SK-N-SH (cell line): ENCODE results near the gene SMIM28. TPM values are rescaled to one million over a fixed set of nuclear protein-coding genes. Genes with fewer than 3 reads are reported as not detected.

Experiments used
- CTCF ChIA-PET: fragments of 300-600, 350-600 bp; formaldehyde crosslinking; extraction: SDS; loops from one replicate; lab custom pipeline; 2021; lab: Yijun Ruan, JAX
- POLR2A ChIA-PET: fragments of 350-600 bp; sonication (Branson Sonifier 250); formaldehyde crosslinking; extraction: SDS; loops from one replicate; lab custom pipeline; 2020; ENCODE audit warnings: antibody characterized with exemption, inconsistent platforms; lab: Yijun Ruan, JAX
- DNase-seq: peaks from one replicate; pipeline ENCODE4 v3.0.0; 2012
- H2AFZ ChIP-seq: fragments of 200-600 bp; sonication (generic); 2 replicates; pipeline ENCODE4 v1.8.1; 2016; ENCODE audit warnings: antibody characterized with exemption, mild to moderate bottlenecking, low read depth
- H3F3A ChIP-seq: fragments of 200-600 bp; sonication (generic); replicated peaks from 2 replicates; pipeline ENCODE3; 2016; ENCODE audit warnings: antibody characterized with exemption, mild to moderate bottlenecking; ENCODE audit not compliant: insufficient read depth
- H3K27ac ChIP-seq, 2 experiments: fragments of 200-500 bp in 1 of 2; fragments of 200-600 bp in 1 of 2; sonication (Bioruptor generic) in 1 of 2; sonication (generic), shearing (Covaris generic) in 1 of 2; 2 replicates each; pipeline versions ENCODE4 v1.5.1 to v1.6.1; 2014 to 2016; ENCODE audit warnings: low read depth in 2 of 2, inconsistent platforms in 1 of 2, low read length in 1 of 2, mild to moderate bottlenecking in 1 of 2, mixed read lengths in 1 of 2
- H3K27me3 ChIP-seq: fragments of 200-600 bp; sonication (generic), shearing (Covaris generic); 2 replicates; pipeline ENCODE4 v1.6.1; 2016; ENCODE audit warnings: mixed run types; ENCODE audit not compliant: insufficient read depth
- H3K36me3 ChIP-seq, 2 experiments: fragments of 200-500 bp in 1 of 2; fragments of 200-600 bp in 1 of 2; sonication (Bioruptor generic) in 1 of 2; sonication (generic) in 1 of 2; replicated peaks in 1 of 2; 2 replicates each; pipeline versions ENCODE3 to v1.5.1; 2014 to 2016; ENCODE audit warnings: low read length in 1 of 2, mild to moderate bottlenecking in 1 of 2; ENCODE audit not compliant: insufficient read depth in 2 of 2, control insufficient read depth in 1 of 2
- H3K4me1 ChIP-seq, 2 experiments: fragments of 200-500 bp in 1 of 2; fragments of 200-600 bp in 1 of 2; sonication (Bioruptor generic) in 1 of 2; sonication (generic), shearing (Covaris generic) in 1 of 2; 2 replicates each; pipeline versions ENCODE4 v1.5.1 to v1.6.1; 2014 to 2016; ENCODE audit warnings: low read depth in 1 of 2, low read length in 1 of 2, mixed run types in 1 of 2; ENCODE audit not compliant: insufficient read depth in 2 of 2, control insufficient read depth in 1 of 2
- H3K4me2 ChIP-seq: fragments of 200-600 bp; sonication (generic), shearing (Covaris generic); 2 replicates; pipeline ENCODE4 v1.6.1; 2017; ENCODE audit warnings: mixed run types
- H3K4me3 ChIP-seq, 2 experiments: fragments of 200-500 bp in 1 of 2; fragments of 200-600 bp in 1 of 2; sonication (Bioruptor generic) in 1 of 2; sonication (generic), shearing (Covaris generic) in 1 of 2; 2 replicates each; pipeline versions ENCODE4 v1.5.1 to v1.8.1; 2014 to 2016; ENCODE audit warnings: low read depth in 2 of 2, inconsistent platforms in 1 of 2, low read length in 1 of 2, mild to moderate bottlenecking in 1 of 2, mixed read lengths in 1 of 2, moderate library complexity in 1 of 2
- H3K79me2 ChIP-seq: fragments of 200-600 bp; sonication (generic); 2 replicates; pipeline ENCODE4 v1.8.1; 2017; ENCODE audit warnings: mild to moderate bottlenecking; ENCODE audit not compliant: insufficient read depth
- H3K9ac ChIP-seq: fragments of 200-600 bp; sonication (generic); 2 replicates; pipeline ENCODE4 v1.6.1; 2017; ENCODE audit warnings: mixed run types
- H3K9me2 ChIP-seq: fragments of 200-600 bp; sonication (generic); 2 replicates; pipeline ENCODE4 v1.6.1; 2017; ENCODE audit warnings: mixed run types
- H3K9me3 ChIP-seq: fragments of 200-600 bp; sonication (generic); 2 replicates; pipeline ENCODE4 v1.6.1; 2017; ENCODE audit warnings: mixed run types, mild to moderate bottlenecking, moderate library complexity
- H4K20me1 ChIP-seq: fragments of 200-600 bp; sonication (generic); 2 replicates; pipeline ENCODE4 v1.6.1; 2017; ENCODE audit warnings: mild to moderate bottlenecking, mixed run types; ENCODE audit not compliant: insufficient read depth
- EZH2phosphoT487 ChIP-seq: fragments of 200-600 bp; sonication (generic); IDR thresholded peaks from 2 replicates; pipeline ENCODE4 v1.6.1; 2017; ENCODE audit warnings: low read depth, mixed run types, mild to moderate bottlenecking, antibody characterized with exemption, moderate library complexity, borderline replicate concordance
- FOXM1 ChIP-seq: IDR thresholded peaks from 2 replicates; pipeline ENCODE4 v1.4.0; 2012; ENCODE audit warnings: low read depth, mild to moderate bottlenecking
- GABPA ChIP-seq: IDR thresholded peaks from 2 replicates; pipeline ENCODE4 v1.4.0; 2012; ENCODE audit warnings: low read depth, mild to moderate bottlenecking
- JUND ChIP-seq: IDR thresholded peaks from 2 replicates; pipeline ENCODE4 v1.4.0; 2012
- MAX ChIP-seq: IDR thresholded peaks from 2 replicates; pipeline ENCODE4 v1.4.0; 2012; ENCODE audit warnings: low read depth
- MEF2A ChIP-seq: IDR thresholded peaks from 2 replicates; pipeline ENCODE4 v1.4.0; 2012; ENCODE audit warnings: low read depth, borderline replicate concordance
- NRF1 ChIP-seq: IDR thresholded peaks from 2 replicates; pipeline ENCODE4 v1.6.1; 2012; ENCODE audit warnings: low read depth, mild to moderate bottlenecking, low read length
- POLR2AphosphoS5 ChIP-seq: IDR thresholded peaks from 2 replicates; pipeline ENCODE4 v1.6.1; 2012; ENCODE audit warnings: low read depth, low read length
- RCOR1 ChIP-seq: fragments of 150-350 bp; IDR thresholded peaks from 2 replicates; pipeline ENCODE4 v1.6.1; 2017; ENCODE audit warnings: antibody characterized with exemption, low read length
- RXRA ChIP-seq: IDR thresholded peaks from 2 replicates; pipeline ENCODE4 v1.4.0; 2012; ENCODE audit warnings: low read depth, mild to moderate bottlenecking, borderline replicate concordance
- TEAD4 ChIP-seq: IDR thresholded peaks from 2 replicates; pipeline ENCODE4 v1.4.0; 2012; ENCODE audit warnings: mild to moderate bottlenecking, borderline replicate concordance; ENCODE audit not compliant: insufficient read depth
- WGBS: methylation state at CpG from one replicate; pipeline ENCODE4 v1.1.6; 2017; ENCODE audit warnings: low lambda C conversion rate; 5-methylcytosine and 5-hydroxymethylcytosine counted together
- polyA plus RNA-seq, 3 experiments: library from polyadenylated mRNA; depleted of rRNA; stranded (reverse); fragments of >200 nt; gene quantifications; 2 replicates each; pipeline ENCODE4 v1.2.3, GENCODE V29; 2012
- TF ChIP-seq, protein P1 (sequence below): fragments of 150-350 bp; IDR thresholded peaks from 2 replicates; pipeline ENCODE4 v1.6.1; 2017; ENCODE audit warnings: antibody characterized with exemption, low read length, low read depth, borderline replicate concordance
- TF ChIP-seq, protein P2 (sequence below): fragments of 200-600 bp; sonication (generic); IDR thresholded peaks from 2 replicates; pipeline ENCODE4 v1.6.1; 2017; ENCODE audit warnings: antibody characterized with exemption, mild to moderate bottlenecking, moderate library complexity
- TF ChIP-seq, protein P3 (sequence below): IDR thresholded peaks from 2 replicates; pipeline ENCODE4 v1.6.1; 2012; ENCODE audit warnings: mild to moderate bottlenecking, low read depth, low read length, moderate library complexity
- TF ChIP-seq, protein P4 (sequence below): IDR thresholded peaks from 2 replicates; pipeline ENCODE4 v1.4.0; 2012; ENCODE audit warnings: low read depth, borderline replicate concordance

Gene SMIM28
- polyA plus RNA-seq, 1 of the 3 experiments (the other 2 are of a cell fraction), result not detected

GRCh38 chr6:138393871-138394783 is 16.4 kb downstream of the SMIM28 start:
- Histone ChIP-seq H3K9me2 (no peaks in the 10 kb centered on the region), H3K9ac (no peak overlapping the region), H3K36me3 (no peaks in the 10 kb centered on the region), H3K4me2 (no peak overlapping the region), H2AFZ (no peak overlapping the region), H3K79me2 (no peaks in the 10 kb centered on the region), H3K9me3 (no peaks in the 10 kb centered on the region), H3F3A (no peaks in the 10 kb centered on the region), H4K20me1 (no peaks in the 10 kb centered on the region), H3K27me3 (no peaks in the 10 kb centered on the region; the same call in 1 of the 2 replicates), H3K4me3 (no peak overlapping the region), H3K27ac (no peak overlapping the region), H3K4me1 (no peaks in the 10 kb centered on the region)
- ChIA-PET POLR2A (no interaction called here), CTCF (interaction anchor here (3.5 kb wide), 1 partner anchor 10 kb away, joined by 14 read pairs; the partner anchor contains the start of gene HEBP2)
- no peak for DNase-seq
- TF ChIP-seq NRF1 (no peak), POLR2AphosphoS5 (no peak), JUND (no peak), FOXM1 (no peak), RXRA (no peak), EZH2phosphoT487 (no peak), MEF2A (no peak), TEAD4 (no peak), GABPA (no peak), RCOR1 (no peak), MAX (no peak)
- TF ChIP-seq, protein P1, sequence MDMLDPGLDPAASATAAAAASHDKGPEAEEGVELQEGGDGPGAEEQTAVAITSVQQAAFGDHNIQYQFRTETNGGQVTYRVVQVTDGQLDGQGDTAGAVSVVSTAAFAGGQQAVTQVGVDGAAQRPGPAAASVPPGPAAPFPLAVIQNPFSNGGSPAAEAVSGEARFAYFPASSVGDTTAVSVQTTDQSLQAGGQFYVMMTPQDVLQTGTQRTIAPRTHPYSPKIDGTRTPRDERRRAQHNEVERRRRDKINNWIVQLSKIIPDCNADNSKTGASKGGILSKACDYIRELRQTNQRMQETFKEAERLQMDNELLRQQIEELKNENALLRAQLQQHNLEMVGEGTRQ, result no peak
- TF ChIP-seq, protein P2, sequence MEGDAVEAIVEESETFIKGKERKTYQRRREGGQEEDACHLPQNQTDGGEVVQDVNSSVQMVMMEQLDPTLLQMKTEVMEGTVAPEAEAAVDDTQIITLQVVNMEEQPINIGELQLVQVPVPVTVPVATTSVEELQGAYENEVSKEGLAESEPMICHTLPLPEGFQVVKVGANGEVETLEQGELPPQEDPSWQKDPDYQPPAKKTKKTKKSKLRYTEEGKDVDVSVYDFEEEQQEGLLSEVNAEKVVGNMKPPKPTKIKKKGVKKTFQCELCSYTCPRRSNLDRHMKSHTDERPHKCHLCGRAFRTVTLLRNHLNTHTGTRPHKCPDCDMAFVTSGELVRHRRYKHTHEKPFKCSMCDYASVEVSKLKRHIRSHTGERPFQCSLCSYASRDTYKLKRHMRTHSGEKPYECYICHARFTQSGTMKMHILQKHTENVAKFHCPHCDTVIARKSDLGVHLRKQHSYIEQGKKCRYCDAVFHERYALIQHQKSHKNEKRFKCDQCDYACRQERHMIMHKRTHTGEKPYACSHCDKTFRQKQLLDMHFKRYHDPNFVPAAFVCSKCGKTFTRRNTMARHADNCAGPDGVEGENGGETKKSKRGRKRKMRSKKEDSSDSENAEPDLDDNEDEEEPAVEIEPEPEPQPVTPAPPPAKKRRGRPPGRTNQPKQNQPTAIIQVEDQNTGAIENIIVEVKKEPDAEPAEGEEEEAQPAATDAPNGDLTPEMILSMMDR, result no peak
- TF ChIP-seq, protein P3, sequence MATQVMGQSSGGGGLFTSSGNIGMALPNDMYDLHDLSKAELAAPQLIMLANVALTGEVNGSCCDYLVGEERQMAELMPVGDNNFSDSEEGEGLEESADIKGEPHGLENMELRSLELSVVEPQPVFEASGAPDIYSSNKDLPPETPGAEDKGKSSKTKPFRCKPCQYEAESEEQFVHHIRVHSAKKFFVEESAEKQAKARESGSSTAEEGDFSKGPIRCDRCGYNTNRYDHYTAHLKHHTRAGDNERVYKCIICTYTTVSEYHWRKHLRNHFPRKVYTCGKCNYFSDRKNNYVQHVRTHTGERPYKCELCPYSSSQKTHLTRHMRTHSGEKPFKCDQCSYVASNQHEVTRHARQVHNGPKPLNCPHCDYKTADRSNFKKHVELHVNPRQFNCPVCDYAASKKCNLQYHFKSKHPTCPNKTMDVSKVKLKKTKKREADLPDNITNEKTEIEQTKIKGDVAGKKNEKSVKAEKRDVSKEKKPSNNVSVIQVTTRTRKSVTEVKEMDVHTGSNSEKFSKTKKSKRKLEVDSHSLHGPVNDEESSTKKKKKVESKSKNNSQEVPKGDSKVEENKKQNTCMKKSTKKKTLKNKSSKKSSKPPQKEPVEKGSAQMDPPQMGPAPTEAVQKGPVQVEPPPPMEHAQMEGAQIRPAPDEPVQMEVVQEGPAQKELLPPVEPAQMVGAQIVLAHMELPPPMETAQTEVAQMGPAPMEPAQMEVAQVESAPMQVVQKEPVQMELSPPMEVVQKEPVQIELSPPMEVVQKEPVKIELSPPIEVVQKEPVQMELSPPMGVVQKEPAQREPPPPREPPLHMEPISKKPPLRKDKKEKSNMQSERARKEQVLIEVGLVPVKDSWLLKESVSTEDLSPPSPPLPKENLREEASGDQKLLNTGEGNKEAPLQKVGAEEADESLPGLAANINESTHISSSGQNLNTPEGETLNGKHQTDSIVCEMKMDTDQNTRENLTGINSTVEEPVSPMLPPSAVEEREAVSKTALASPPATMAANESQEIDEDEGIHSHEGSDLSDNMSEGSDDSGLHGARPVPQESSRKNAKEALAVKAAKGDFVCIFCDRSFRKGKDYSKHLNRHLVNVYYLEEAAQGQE, result no peak
- TF ChIP-seq, protein P4, sequence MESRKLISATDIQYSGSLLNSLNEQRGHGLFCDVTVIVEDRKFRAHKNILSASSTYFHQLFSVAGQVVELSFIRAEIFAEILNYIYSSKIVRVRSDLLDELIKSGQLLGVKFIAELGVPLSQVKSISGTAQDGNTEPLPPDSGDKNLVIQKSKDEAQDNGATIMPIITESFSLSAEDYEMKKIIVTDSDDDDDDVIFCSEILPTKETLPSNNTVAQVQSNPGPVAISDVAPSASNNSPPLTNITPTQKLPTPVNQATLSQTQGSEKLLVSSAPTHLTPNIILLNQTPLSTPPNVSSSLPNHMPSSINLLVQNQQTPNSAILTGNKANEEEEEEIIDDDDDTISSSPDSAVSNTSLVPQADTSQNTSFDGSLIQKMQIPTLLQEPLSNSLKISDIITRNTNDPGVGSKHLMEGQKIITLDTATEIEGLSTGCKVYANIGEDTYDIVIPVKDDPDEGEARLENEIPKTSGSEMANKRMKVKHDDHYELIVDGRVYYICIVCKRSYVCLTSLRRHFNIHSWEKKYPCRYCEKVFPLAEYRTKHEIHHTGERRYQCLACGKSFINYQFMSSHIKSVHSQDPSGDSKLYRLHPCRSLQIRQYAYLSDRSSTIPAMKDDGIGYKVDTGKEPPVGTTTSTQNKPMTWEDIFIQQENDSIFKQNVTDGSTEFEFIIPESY, result no peak
- WGBS, result 20% methylated on average over 5 of the region's 5 CpGs
